ENCODE data around the gene HTRA3. TPM values are rescaled to one million over a fixed set of nuclear protein-coding genes. Genes with fewer than 3 reads are reported as not detected.

Gene HTRA3
- total and polyA plus RNA-seq, 2 experiments from 2014 or later = 1.3 to 3.6 TPM

DNA sequence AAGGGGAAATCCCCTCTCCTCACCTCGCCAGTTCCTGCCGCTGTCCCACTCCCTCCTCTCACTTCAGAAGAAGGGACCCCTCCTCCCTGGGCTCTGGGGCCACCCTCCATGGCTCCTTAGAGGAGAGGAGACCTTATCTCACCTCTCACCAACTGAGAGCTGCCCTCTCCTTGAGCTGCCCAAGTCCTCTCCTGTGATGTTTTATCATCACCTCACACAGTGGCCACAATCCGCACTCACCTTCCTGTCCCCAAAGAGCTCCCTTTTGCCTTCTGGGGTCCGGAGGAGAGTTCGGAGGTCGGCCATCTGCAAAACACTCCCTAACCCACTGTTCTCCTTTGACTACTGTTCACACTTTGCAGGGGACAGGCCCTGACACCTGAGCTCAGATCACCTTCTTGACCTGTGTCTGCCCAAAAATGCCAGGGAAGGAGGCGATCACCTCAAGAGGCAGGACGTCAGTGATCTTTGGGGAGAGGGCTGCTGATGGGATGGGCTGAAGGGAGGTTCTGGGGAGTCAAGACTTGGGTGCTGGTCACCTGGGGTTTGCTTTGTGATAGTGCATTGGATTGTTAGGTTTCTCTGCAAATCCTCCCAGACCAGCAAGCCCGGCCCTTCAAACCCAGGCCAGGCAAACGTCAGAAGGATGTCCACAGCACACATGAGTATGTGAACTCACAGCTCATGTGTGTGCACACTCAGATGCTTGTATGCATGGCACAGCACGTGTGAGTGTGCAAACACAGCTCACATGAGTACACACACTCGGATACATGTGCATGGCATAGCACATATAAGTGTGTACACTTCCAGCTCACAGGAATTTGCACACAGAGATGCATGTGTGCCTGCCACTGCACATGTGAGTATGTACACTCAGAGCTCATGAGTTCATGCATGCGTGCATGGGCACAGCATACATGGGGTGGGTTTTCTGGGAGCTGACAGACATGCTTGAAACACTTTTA, 41.8 kb downstream of the HTRA3 start:
- H3K36me3 Mint-ChIP-seq (ENCODE audit: low read depth) = no peaks in the 10 kb centered on the region
- H3K9me3 Mint-ChIP-seq = peaks cover 16% of the 10 kb centered on the region; the same call in 2 of the 3 replicates
- Histone ChIP-seq H2AFZ (no peak overlapping the region), H3K4me1 (ENCODE audit: insufficient read depth) (peaks cover 9% of the 10 kb centered on the region), H3K79me2 (replicated peaks; ENCODE audit: insufficient read depth) (no peaks in the 10 kb centered on the region), H3K27ac (ENCODE audit: low read depth) (no peak overlapping the region), H3K4me2 (no peak overlapping the region), H3K36me3 (ENCODE audit: insufficient read depth) (no peaks in the 10 kb centered on the region), H3F3A (replicated peaks; ENCODE audit: low read depth) (no peaks in the 10 kb centered on the region), H4K20me1 (replicated peaks; ENCODE audit: insufficient read depth) (no peaks in the 10 kb centered on the region), H3K4me3 (no peak overlapping the region), H3K27me3 (ENCODE audit: insufficient read depth) (no peaks in the 10 kb centered on the region), H3K9me2 (ENCODE audit: insufficient read depth) (no peaks in the 10 kb centered on the region)
- H3K4me3 Mint-ChIP-seq = no peak overlapping the region
- no peak for DNase-seq (ENCODE audit: low spot score)
- peaks cover 13% of the 10 kb centered on the region for H3K27me3 Mint-ChIP-seq (ENCODE audit: insufficient read depth, low read depth, poor library complexity)
- H3K27ac Mint-ChIP-seq = no peak overlapping the region
- no peak for TF ChIP-seq JUNB (IDR thresholded peaks at IDR 0.05; ENCODE audit: unreplicated experiment)
- TF ChIP-seq ZNF331 (CRISPR knock-in tag; IDR thresholded peaks at IDR 0.05; ENCODE audit: low read depth) = no peak
- TF ChIP-seq, protein P1, sequence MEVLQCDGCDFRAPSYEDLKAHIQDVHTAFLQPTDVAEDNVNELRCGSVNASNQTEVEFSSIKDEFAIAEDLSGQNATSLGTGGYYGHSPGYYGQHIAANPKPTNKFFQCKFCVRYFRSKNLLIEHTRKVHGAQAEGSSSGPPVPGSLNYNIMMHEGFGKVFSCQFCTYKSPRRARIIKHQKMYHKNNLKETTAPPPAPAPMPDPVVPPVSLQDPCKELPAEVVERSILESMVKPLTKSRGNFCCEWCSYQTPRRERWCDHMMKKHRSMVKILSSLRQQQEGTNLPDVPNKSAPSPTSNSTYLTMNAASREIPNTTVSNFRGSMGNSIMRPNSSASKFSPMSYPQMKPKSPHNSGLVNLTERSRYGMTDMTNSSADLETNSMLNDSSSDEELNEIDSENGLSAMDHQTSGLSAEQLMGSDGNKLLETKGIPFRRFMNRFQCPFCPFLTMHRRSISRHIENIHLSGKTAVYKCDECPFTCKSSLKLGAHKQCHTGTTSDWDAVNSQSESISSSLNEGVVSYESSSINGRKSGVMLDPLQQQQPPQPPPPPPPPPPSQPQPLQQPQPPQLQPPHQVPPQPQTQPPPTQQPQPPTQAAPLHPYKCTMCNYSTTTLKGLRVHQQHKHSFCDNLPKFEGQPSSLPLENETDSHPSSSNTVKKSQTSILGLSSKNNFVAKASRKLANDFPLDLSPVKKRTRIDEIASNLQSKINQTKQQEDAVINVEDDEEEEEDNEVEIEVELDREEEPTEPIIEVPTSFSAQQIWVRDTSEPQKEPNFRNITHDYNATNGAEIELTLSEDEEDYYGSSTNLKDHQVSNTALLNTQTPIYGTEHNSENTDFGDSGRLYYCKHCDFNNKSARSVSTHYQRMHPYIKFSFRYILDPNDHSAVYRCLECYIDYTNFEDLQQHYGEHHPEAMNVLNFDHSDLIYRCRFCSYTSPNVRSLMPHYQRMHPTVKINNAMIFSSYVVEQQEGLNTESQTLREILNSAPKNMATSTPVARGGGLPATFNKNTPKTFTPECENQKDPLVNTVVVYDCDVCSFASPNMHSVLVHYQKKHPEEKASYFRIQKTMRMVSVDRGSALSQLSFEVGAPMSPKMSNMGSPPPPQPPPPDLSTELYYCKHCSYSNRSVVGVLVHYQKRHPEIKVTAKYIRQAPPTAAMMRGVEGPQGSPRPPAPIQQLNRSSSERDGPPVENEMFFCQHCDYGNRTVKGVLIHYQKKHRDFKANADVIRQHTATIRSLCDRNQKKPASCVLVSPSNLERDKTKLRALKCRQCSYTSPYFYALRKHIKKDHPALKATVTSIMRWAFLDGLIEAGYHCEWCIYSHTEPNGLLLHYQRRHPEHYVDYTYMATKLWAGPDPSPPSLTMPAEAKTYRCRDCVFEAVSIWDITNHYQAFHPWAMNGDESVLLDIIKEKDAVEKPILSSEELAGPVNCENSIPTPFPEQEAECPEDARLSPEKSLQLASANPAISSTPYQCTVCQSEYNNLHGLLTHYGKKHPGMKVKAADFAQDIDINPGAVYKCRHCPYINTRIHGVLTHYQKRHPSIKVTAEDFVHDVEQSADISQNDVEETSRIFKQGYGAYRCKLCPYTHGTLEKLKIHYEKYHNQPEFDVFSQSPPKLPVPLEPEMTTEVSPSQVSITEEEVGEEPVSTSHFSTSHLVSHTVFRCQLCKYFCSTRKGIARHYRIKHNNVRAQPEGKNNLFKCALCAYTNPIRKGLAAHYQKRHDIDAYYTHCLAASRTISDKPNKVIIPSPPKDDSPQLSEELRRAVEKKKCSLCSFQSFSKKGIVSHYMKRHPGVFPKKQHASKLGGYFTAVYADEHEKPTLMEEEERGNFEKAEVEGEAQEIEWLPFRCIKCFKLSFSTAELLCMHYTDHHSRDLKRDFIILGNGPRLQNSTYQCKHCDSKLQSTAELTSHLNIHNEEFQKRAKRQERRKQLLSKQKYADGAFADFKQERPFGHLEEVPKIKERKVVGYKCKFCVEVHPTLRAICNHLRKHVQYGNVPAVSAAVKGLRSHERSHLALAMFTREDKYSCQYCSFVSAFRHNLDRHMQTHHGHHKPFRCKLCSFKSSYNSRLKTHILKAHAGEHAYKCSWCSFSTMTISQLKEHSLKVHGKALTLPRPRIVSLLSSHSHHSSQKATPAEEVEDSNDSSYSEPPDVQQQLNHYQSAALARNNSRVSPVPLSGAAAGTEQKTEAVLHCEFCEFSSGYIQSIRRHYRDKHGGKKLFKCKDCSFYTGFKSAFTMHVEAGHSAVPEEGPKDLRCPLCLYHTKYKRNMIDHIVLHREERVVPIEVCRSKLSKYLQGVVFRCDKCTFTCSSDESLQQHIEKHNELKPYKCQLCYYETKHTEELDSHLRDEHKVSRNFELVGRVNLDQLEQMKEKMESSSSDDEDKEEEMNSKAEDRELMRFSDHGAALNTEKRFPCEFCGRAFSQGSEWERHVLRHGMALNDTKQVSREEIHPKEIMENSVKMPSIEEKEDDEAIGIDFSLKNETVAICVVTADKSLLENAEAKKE (CRISPR knock-in tag; IDR thresholded peaks at IDR 0.05) = no peak
- no peak for TF ChIP-seq EZH2phosphoT487 (IDR thresholded peaks at IDR 0.05; ENCODE audit: unreplicated experiment)
- TF ChIP-seq EZH2 (IDR thresholded peaks at IDR 0.05; ENCODE audit: low read depth, unreplicated experiment) = no peak
- no peak for TF ChIP-seq POLR2AphosphoS5 (IDR thresholded peaks at IDR 0.05; ENCODE audit: low read depth)
- TF ChIP-seq STAT1 (IDR thresholded peaks at IDR 0.05; ENCODE audit: unreplicated experiment) = no peak
- TF ChIP-seq, protein P2, sequence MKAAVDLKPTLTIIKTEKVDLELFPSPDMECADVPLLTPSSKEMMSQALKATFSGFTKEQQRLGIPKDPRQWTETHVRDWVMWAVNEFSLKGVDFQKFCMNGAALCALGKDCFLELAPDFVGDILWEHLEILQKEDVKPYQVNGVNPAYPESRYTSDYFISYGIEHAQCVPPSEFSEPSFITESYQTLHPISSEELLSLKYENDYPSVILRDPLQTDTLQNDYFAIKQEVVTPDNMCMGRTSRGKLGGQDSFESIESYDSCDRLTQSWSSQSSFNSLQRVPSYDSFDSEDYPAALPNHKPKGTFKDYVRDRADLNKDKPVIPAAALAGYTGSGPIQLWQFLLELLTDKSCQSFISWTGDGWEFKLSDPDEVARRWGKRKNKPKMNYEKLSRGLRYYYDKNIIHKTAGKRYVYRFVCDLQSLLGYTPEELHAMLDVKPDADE (IDR thresholded peaks at IDR 0.05) = no peak
- TF ChIP-seq, protein P3, sequence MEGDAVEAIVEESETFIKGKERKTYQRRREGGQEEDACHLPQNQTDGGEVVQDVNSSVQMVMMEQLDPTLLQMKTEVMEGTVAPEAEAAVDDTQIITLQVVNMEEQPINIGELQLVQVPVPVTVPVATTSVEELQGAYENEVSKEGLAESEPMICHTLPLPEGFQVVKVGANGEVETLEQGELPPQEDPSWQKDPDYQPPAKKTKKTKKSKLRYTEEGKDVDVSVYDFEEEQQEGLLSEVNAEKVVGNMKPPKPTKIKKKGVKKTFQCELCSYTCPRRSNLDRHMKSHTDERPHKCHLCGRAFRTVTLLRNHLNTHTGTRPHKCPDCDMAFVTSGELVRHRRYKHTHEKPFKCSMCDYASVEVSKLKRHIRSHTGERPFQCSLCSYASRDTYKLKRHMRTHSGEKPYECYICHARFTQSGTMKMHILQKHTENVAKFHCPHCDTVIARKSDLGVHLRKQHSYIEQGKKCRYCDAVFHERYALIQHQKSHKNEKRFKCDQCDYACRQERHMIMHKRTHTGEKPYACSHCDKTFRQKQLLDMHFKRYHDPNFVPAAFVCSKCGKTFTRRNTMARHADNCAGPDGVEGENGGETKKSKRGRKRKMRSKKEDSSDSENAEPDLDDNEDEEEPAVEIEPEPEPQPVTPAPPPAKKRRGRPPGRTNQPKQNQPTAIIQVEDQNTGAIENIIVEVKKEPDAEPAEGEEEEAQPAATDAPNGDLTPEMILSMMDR (conservative IDR thresholded peaks at IDR 0.05; ENCODE audit: low read depth in 2 of 2) = no peak
- TF ChIP-seq, protein P4, sequence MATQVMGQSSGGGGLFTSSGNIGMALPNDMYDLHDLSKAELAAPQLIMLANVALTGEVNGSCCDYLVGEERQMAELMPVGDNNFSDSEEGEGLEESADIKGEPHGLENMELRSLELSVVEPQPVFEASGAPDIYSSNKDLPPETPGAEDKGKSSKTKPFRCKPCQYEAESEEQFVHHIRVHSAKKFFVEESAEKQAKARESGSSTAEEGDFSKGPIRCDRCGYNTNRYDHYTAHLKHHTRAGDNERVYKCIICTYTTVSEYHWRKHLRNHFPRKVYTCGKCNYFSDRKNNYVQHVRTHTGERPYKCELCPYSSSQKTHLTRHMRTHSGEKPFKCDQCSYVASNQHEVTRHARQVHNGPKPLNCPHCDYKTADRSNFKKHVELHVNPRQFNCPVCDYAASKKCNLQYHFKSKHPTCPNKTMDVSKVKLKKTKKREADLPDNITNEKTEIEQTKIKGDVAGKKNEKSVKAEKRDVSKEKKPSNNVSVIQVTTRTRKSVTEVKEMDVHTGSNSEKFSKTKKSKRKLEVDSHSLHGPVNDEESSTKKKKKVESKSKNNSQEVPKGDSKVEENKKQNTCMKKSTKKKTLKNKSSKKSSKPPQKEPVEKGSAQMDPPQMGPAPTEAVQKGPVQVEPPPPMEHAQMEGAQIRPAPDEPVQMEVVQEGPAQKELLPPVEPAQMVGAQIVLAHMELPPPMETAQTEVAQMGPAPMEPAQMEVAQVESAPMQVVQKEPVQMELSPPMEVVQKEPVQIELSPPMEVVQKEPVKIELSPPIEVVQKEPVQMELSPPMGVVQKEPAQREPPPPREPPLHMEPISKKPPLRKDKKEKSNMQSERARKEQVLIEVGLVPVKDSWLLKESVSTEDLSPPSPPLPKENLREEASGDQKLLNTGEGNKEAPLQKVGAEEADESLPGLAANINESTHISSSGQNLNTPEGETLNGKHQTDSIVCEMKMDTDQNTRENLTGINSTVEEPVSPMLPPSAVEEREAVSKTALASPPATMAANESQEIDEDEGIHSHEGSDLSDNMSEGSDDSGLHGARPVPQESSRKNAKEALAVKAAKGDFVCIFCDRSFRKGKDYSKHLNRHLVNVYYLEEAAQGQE (IDR thresholded peaks at IDR 0.05; ENCODE audit: unreplicated experiment) = no peak
- no peak for TF ChIP-seq NANOG (IDR thresholded peaks at IDR 0.05; ENCODE audit: borderline replicate concordance)
- peaks cover 17% of the 10 kb centered on the region for H3K4me1 Mint-ChIP-seq
- ATAC-seq = no peak
